ENCODE measurements around the gene VAV2.
A peak's percentile ranks its signal among the peaks of the same experiment; 100 is the strongest.

Gene VAV2

DNA sequence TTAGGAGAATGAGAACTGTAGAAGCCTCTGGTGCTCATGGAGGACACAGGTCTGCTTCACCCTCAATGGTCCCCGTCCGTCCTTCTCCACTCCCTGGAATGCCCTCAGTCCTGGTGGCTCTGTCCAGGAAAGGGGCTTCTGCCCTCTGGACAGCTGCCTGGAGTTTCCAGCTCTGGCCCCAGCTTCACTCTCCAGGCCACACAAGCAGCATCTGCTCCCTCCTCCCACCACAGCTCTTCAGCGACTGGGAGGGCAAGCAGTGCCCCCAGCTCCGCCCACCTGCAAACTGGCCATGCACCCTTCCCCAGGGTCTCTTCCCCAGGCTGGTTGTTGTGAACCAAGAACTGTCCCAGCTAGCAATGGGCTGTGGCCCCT lies 258.7 kb downstream of the VAV2 start:
- no peaks in the 10 kb centered on the region for H3K36me3 ChIP-seq (replicated peaks in 1 of 2; ENCODE audit: control insufficient read depth in 2 of 2, insufficient read depth in 2 of 2, low read length in 2 of 2)
- DNase-seq (ENCODE audit: low spot score), result no peak

DNA sequence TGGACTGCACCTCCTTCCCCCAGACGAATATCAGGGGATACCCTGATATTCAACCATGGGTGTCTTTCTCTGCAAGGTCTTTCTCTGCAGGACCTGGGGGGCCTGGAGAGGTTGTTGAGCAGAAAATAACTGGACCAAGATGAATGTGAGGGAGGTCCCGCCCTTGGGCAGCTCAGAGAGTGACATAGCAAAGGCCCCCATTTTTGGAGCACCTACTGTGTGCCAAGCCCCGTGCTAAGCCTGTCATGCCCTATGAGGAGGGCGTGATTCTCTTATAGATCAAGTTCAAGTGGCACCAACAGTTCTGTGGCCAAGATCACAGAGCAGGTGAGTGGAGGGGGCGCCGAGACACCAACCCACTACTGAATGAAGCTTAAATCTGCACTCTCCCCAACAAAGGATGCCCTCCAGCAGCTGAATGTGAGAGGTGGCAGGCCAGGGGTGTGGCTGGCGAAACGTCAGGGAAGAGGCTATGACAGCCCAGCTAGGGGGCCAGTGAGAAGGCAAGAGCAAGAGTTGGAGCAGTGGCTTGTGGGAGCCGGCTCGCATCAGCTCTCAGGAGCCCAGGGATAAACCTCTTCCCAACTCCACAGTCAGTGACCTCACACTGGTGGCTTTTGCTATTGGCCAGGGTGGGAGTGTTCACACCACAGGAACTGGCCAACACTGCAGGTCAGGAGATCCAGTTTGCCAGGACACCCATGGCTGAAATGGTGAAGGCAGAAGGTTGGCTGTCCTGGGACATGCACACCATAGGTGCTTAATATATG lies 259.3 kb downstream of the VAV2 start:
- H4K91ac ChIP-seq (ENCODE audit: low read depth, low read length, poor library complexity), result no peak overlapping the region
- H3K27me3 ChIP-seq (ENCODE audit: control insufficient read depth in 3 of 3, insufficient read depth in 3 of 3, low read depth in 1 of 3, low read length in 3 of 3), result no peaks in the 10 kb centered on the region
- no peak overlapping the region for H3K4me3 ChIP-seq (ENCODE audit: low read length in 2 of 2)
- no peak overlapping the region for H3K4ac ChIP-seq (ENCODE audit: low read length)
- no peak overlapping the region for H3K23ac ChIP-seq (ENCODE audit: low read depth, low read length, poor library complexity)
- peaks cover 3 to 8% of the 10 kb centered on the region in 2 donors for H3K4me1 ChIP-seq (ENCODE audit: control insufficient read depth in 2 of 2, insufficient read depth in 1 of 2, low read depth in 1 of 2, low read length in 2 of 2)
- H3K36me3 ChIP-seq (replicated peaks in 1 of 2; ENCODE audit: control insufficient read depth in 2 of 2, insufficient read depth in 2 of 2, low read length in 2 of 2), result no peaks in the 10 kb centered on the region
- H2BK12ac ChIP-seq (ENCODE audit: low read length), result no peak overlapping the region
- peak overlapping the region; percentile 17 for H4K8ac ChIP-seq (ENCODE audit: low read depth, low read length)
- no peak overlapping the region for H3K9ac ChIP-seq (ENCODE audit: low read depth, low read length, poor library complexity)
- no peak overlapping the region for H3K27ac ChIP-seq (replicated peaks; ENCODE audit: low read length)
- DNase-seq (ENCODE audit: low spot score), result no peak
- no peak overlapping the region for H2BK120ac ChIP-seq (ENCODE audit: low read depth, low read length)
- no peak overlapping the region for H3K18ac ChIP-seq (ENCODE audit: low read length)
- no peak overlapping the region for H2AFZ ChIP-seq (ENCODE audit: low read length)
- no peaks in the 10 kb centered on the region for H3K9me3 ChIP-seq (replicated peaks in 1 of 2; ENCODE audit: control insufficient read depth in 2 of 2, insufficient read depth in 1 of 2, low read depth in 1 of 2, low read length in 2 of 2)
- H2AK5ac ChIP-seq (ENCODE audit: low read depth, low read length), result peak overlapping the region; percentile 37
- H2BK5ac ChIP-seq (ENCODE audit: low read length), result no peak overlapping the region
- no peak overlapping the region for H3K14ac ChIP-seq (ENCODE audit: low read length)
- WGBS, 2 donors (ENCODE audit: extremely low coverage in 2 of 2, insufficient read length in 2 of 2, insufficient replicate concordance in 1 of 2), result no CpG with 5 or more reads among the region's 10 CpGs
- peak overlapping the region; percentile 11 for H3K4me2 ChIP-seq (ENCODE audit: insufficient read depth, low read length, poor library complexity, severe bottlenecking)
- H2BK15ac ChIP-seq (ENCODE audit: low read length), result no peak overlapping the region
- no peaks in the 10 kb centered on the region for H3K79me1 ChIP-seq (ENCODE audit: low read depth, low read length)

More for the DNA sequence above, 258.7 kb downstream of the VAV2 start:
- Histone ChIP-seq H3K4me1 (ENCODE audit: control insufficient read depth in 2 of 2, insufficient read depth in 1 of 2, low read depth in 1 of 2, low read length in 2 of 2) (peaks cover 6 to 12% of the 10 kb centered on the region in 2 donors), H4K8ac (ENCODE audit: low read depth, low read length) (no peak overlapping the region), H3K27ac (replicated peaks; ENCODE audit: low read length) (no peak overlapping the region), H3K9me3 (replicated peaks in 1 of 2; ENCODE audit: control insufficient read depth in 2 of 2, insufficient read depth in 1 of 2, low read depth in 1 of 2, low read length in 2 of 2) (no peaks in the 10 kb centered on the region), H3K4me2 (ENCODE audit: insufficient read depth, low read length, poor library complexity, severe bottlenecking) (no peak overlapping the region), H2AFZ (ENCODE audit: low read length) (no peak overlapping the region), H3K4me3 (ENCODE audit: low read length in 2 of 2) (no peak overlapping the region), H3K18ac (ENCODE audit: low read length) (no peak overlapping the region), H3K9ac (ENCODE audit: low read depth, low read length, poor library complexity) (no peak overlapping the region), H3K27me3 (ENCODE audit: control insufficient read depth in 3 of 3, insufficient read depth in 3 of 3, low read depth in 1 of 3, low read length in 3 of 3) (no peaks in the 10 kb centered on the region), H3K23ac (ENCODE audit: low read depth, low read length, poor library complexity) (peak overlapping the region; percentile 5), H2BK12ac (ENCODE audit: low read length) (no peak overlapping the region), H3K79me1 (ENCODE audit: low read depth, low read length) (no peaks in the 10 kb centered on the region), H2BK15ac (ENCODE audit: low read length) (no peak overlapping the region), H2BK5ac (ENCODE audit: low read length) (no peak overlapping the region), H2AK5ac (ENCODE audit: low read depth, low read length) (peak overlapping the region; percentile 53), H2BK120ac (ENCODE audit: low read depth, low read length) (no peak overlapping the region), H4K91ac (ENCODE audit: low read depth, low read length, poor library complexity) (no peak overlapping the region), H3K14ac (ENCODE audit: low read length) (no peak overlapping the region), H3K4ac (ENCODE audit: low read length) (no peak overlapping the region)
- no CpG with 5 or more reads among the region's 4 CpGs for WGBS, 2 donors (ENCODE audit: extremely low coverage in 2 of 2, insufficient read length in 2 of 2, insufficient replicate concordance in 1 of 2)

DNA sequence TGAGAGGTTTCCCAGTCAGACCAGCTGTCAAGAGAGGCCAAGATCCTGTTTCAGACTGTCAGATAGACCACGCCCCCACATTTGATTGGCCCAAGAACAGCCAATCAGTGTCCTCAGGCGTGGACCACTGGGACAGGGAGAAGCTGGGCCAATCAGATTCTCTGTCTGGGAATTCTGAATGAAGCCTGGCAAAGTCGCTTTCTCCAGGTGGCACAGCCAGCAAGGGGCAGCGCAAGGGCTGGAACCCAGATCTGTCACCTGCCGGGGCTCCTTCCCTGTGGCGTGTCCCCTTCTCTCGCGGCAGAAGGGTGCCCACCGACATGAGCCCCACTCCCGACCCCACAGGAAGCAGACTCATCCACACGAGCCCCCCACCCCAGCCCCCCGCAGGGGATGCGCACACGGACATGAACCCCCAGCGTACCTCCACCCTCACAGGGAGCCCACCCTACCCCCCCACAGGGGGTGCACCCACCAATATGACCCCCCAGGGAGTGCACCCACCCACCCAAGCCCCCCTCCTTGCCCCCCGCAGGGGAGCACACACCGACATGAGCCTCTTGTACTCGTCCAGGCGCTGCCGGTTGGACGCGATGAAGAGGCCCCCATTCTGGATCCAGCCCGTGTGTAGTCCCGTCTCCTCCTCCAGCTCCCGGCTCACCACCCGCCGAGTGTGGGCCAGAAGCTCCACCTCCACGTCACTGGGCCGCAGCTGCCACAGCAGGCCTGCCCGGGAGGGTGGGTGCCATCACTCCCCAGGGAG lies 260.1 kb downstream of the VAV2 start:
- Histone ChIP-seq H3K4me1 (ENCODE audit: control insufficient read depth in 2 of 2, insufficient read depth in 1 of 2, low read depth in 1 of 2, low read length in 2 of 2) (peaks cover 2 to 4% of the 10 kb centered on the region in 2 donors), H2BK15ac (ENCODE audit: low read length) (no peak overlapping the region), H3K79me1 (ENCODE audit: low read depth, low read length) (no peaks in the 10 kb centered on the region), H3K14ac (ENCODE audit: low read length) (no peak overlapping the region), H3K27me3 (ENCODE audit: control insufficient read depth in 3 of 3, insufficient read depth in 3 of 3, low read depth in 1 of 3, low read length in 3 of 3) (no peaks in the 10 kb centered on the region), H3K9ac (ENCODE audit: low read depth, low read length, poor library complexity) (no peak overlapping the region), H2BK12ac (ENCODE audit: low read length) (no peak overlapping the region), H2AFZ (ENCODE audit: low read length) (no peak overlapping the region), H3K4me2 (ENCODE audit: insufficient read depth, low read length, poor library complexity, severe bottlenecking) (no peak overlapping the region), H3K4ac (ENCODE audit: low read length) (no peak overlapping the region), H4K8ac (ENCODE audit: low read depth, low read length) (no peak overlapping the region), H3K27ac (replicated peaks; ENCODE audit: low read length) (no peak overlapping the region), H4K91ac (ENCODE audit: low read depth, low read length, poor library complexity) (no peak overlapping the region), H3K23ac (ENCODE audit: low read depth, low read length, poor library complexity) (no peak overlapping the region), H3K36me3 (replicated peaks in 1 of 2; ENCODE audit: control insufficient read depth in 2 of 2, insufficient read depth in 2 of 2, low read length in 2 of 2) (no peaks in the 10 kb centered on the region), H3K18ac (ENCODE audit: low read length) (no peak overlapping the region), H2BK120ac (ENCODE audit: low read depth, low read length) (no peak overlapping the region), H3K9me3 (replicated peaks in 1 of 2; ENCODE audit: control insufficient read depth in 2 of 2, insufficient read depth in 1 of 2, low read depth in 1 of 2, low read length in 2 of 2) (no peaks in the 10 kb centered on the region), H2BK5ac (ENCODE audit: low read length) (no peak overlapping the region), H3K4me3 (ENCODE audit: low read length in 2 of 2) (no peak overlapping the region), H2AK5ac (ENCODE audit: low read depth, low read length) (peak overlapping the region; percentile 37)
- WGBS, 2 donors (ENCODE audit: extremely low coverage in 2 of 2, insufficient read length in 2 of 2, insufficient replicate concordance in 1 of 2), result no CpG with 5 or more reads among the region's 30 CpGs
- DNase-seq (ENCODE audit: low spot score), result peak; percentile 43

DNA sequence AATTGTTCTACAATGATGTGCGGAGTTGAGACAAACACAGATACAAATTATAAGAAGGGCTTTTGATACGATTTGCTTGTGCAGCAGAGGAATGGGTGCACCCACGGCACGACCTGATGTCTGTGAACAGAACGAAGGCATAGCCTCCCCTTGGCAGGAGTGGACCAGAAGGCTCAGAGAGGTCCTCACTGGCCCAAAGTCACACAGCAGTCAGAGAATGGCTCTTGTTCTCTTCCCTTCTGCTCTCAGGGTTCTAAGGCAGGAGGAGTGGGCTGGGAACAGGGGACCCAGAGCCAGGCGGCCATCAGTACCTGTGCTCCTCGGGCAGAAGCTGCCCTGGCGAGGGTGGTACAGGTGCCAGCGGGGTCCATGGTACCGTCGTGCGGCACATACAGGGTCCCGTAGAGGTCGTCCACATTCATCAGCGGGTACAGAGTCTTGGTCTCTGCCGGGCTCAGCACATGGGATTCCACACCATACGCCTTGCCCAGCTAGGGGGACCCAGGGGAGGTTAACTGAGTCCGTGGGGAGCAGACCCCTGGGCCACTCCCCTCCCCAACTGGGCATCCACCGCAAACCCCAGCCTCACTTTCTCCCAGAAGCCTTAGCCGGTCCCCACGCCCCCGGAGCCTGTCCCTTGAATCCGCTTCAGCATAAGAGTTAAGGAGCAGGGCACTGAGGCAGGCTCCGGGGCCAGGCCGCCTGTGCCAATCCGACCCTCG lies 261.0 kb downstream of the VAV2 start:
- Histone ChIP-seq H3K4ac (ENCODE audit: low read length) (no peak overlapping the region), H3K9ac (ENCODE audit: low read depth, low read length, poor library complexity) (no peak overlapping the region), H3K9me3 (replicated peaks in 1 of 2; ENCODE audit: control insufficient read depth in 2 of 2, insufficient read depth in 1 of 2, low read depth in 1 of 2, low read length in 2 of 2) (peaks cover 0 to 2% of the 10 kb centered on the region in 2 donors), H3K23ac (ENCODE audit: low read depth, low read length, poor library complexity) (no peak overlapping the region), H3K4me1 (ENCODE audit: control insufficient read depth in 2 of 2, insufficient read depth in 1 of 2, low read depth in 1 of 2, low read length in 2 of 2) (peaks cover 2 to 4% of the 10 kb centered on the region in 2 donors), H2BK120ac (ENCODE audit: low read depth, low read length) (no peak overlapping the region), H3K4me2 (ENCODE audit: insufficient read depth, low read length, poor library complexity, severe bottlenecking) (no peak overlapping the region), H2AFZ (ENCODE audit: low read length) (no peak overlapping the region), H2BK15ac (ENCODE audit: low read length) (no peak overlapping the region), H3K14ac (ENCODE audit: low read length) (no peak overlapping the region), H3K4me3 (ENCODE audit: low read length in 2 of 2) (no peak overlapping the region), H4K91ac (ENCODE audit: low read depth, low read length, poor library complexity) (no peak overlapping the region), H3K18ac (ENCODE audit: low read length) (no peak overlapping the region), H3K27me3 (ENCODE audit: control insufficient read depth in 3 of 3, insufficient read depth in 3 of 3, low read depth in 1 of 3, low read length in 3 of 3) (peaks cover 0 to 2% (median 0%) of the 10 kb centered on the region in 3 experiments), H2BK5ac (ENCODE audit: low read length) (no peak overlapping the region), H3K27ac (replicated peaks; ENCODE audit: low read length) (no peak overlapping the region), H3K36me3 (replicated peaks in 1 of 2; ENCODE audit: control insufficient read depth in 2 of 2, insufficient read depth in 2 of 2, low read length in 2 of 2) (no peaks in the 10 kb centered on the region), H3K79me1 (ENCODE audit: low read depth, low read length) (no peaks in the 10 kb centered on the region), H2AK5ac (ENCODE audit: low read depth, low read length) (peak overlapping the region; percentile 5), H2BK12ac (ENCODE audit: low read length) (no peak overlapping the region), H4K8ac (ENCODE audit: low read depth, low read length) (no peak overlapping the region)
- DNase-seq (ENCODE audit: low spot score), result no peak
- WGBS, 2 donors (ENCODE audit: extremely low coverage in 2 of 2, insufficient read length in 2 of 2, insufficient replicate concordance in 1 of 2), result no CpG with 5 or more reads among the region's 27 CpGs

Data from neuronal stem cell (in vitro differentiated cells).